ENCODE data around the gene C1QTNF5. TPM values are rescaled to one million over a fixed set of nuclear protein-coding genes. Genes with fewer than 3 reads are reported as not detected.

Gene C1QTNF5
- total and polyA plus RNA-seq, 2 of the 8 experiments (the other 6 are each of a cell fraction or from before 2014, with no cell fraction given), result 2.2 to 2.7 TPM

GRCh38 chr11:119363851-119364590 is 23.3 kb upstream of the C1QTNF5 start (continued):
- no peak for TF ChIP-seq CTCF (IDR thresholded peaks at IDR 0.05; ENCODE audit: control extremely low read depth in 1 of 3, insufficient read depth in 1 of 3, low read depth in 1 of 3, low read length in 3 of 3)
- TF ChIP-seq HDAC6 (IDR thresholded peaks at IDR 0.05; ENCODE audit: low read depth, low read length), result no peak
- TF ChIP-seq CTBP2 (IDR thresholded peaks at IDR 0.05; ENCODE audit: borderline replicate concordance, insufficient read depth, insufficient read length, low read length), result no peak
- TF ChIP-seq KDM1A (IDR thresholded peaks at IDR 0.05; ENCODE audit: borderline replicate concordance, low read length), result no peak
- TF ChIP-seq POLR2A (IDR thresholded peaks at IDR 0.05; ENCODE audit: control extremely low read depth in 1 of 2, low read depth in 2 of 2, low read length in 2 of 2), result peak in 1 of 2 experiments; percentile 44; a peak in 2 of 3 replicates
- TF ChIP-seq KDM4A (IDR thresholded peaks at IDR 0.05; ENCODE audit: low read depth, low read length, severe bottlenecking), result peak; percentile 81
- TF ChIP-seq SRF (IDR thresholded peaks at IDR 0.05; ENCODE audit: low read depth, low read length), result no peak
- TF ChIP-seq CEBPB (IDR thresholded peaks at IDR 0.05; ENCODE audit: low read depth, low read length), result no peak
- no peak for TF ChIP-seq SP1 (IDR thresholded peaks at IDR 0.05; ENCODE audit: low read depth, low read length)
- no peak for TF ChIP-seq FOSL1 (IDR thresholded peaks at IDR 0.05; ENCODE audit: insufficient read depth, low read depth, low read length)
- TF ChIP-seq E2F6 (IDR thresholded peaks at IDR 0.05), result peak; percentile 74
- peak; percentile 17 for TF ChIP-seq EZH2 (IDR thresholded peaks at IDR 0.05; ENCODE audit: low read depth, low read length, severe bottlenecking)
- no peak for TF ChIP-seq POLR2AphosphoS5 (IDR thresholded peaks at IDR 0.05; ENCODE audit: low read depth, low read length)
- TF ChIP-seq SAP30 (IDR thresholded peaks at IDR 0.05; ENCODE audit: insufficient read depth, insufficient replicate concordance, low read length), result no peak

Measured in H1 (cell line).